Effector memory CD8-positive, alpha-beta T cell (primary cell): ENCODE data around the gene TSNAX.
"Not testable (repeated sequence)": the region's sequence is repeated elsewhere in the genome, so short reads cannot be mapped to it uniquely, and the experiment has no call there.

Experiments used
- ATAC-seq: fragments of 150-1000 bp; cut with Tn5 transposase; replicated peaks from 2 replicates; pipeline ENCODE4 v1.10.0; 2021; ENCODE audit warnings: mild to moderate bottlenecking, moderate library complexity
- DNase-seq, 3 experiments: peaks; one replicate each; pipeline ENCODE4 v3.0.0; 2021
- H3K27ac Mint-ChIP-seq, 2 donors: one replicate each; pipeline ENCODE4 v1.8.0; 2022; ENCODE audit warnings: mild to moderate bottlenecking in 2 of 2, mixed read lengths in 2 of 2, moderate library complexity in 2 of 2
- H3K27me3 Mint-ChIP-seq, 2 donors: one replicate each; pipeline ENCODE4 v1.8.0; 2022; ENCODE audit warnings: mixed read lengths in 2 of 2
- H3K36me3 Mint-ChIP-seq: one replicate; pipeline ENCODE4 v1.8.0; 2022; ENCODE audit warnings: mild to moderate bottlenecking, moderate library complexity, mixed read lengths; ENCODE audit not compliant: insufficient read depth
- H3K4me1 Mint-ChIP-seq, 2 donors: one replicate each; pipeline ENCODE4 v1.8.0; 2022; ENCODE audit warnings: low read depth in 2 of 2, mixed read lengths in 2 of 2
- H3K4me3 Mint-ChIP-seq, 2 donors: one replicate each; pipeline ENCODE4 v1.8.0; 2022; ENCODE audit warnings: mild to moderate bottlenecking in 2 of 2, mixed read lengths in 2 of 2, moderate library complexity in 2 of 2
- H3K9me3 Mint-ChIP-seq, 2 donors: one replicate each; pipeline ENCODE4 v1.8.0; 2022; ENCODE audit warnings: mixed read lengths in 2 of 2

The TSNAX gene

DNA sequence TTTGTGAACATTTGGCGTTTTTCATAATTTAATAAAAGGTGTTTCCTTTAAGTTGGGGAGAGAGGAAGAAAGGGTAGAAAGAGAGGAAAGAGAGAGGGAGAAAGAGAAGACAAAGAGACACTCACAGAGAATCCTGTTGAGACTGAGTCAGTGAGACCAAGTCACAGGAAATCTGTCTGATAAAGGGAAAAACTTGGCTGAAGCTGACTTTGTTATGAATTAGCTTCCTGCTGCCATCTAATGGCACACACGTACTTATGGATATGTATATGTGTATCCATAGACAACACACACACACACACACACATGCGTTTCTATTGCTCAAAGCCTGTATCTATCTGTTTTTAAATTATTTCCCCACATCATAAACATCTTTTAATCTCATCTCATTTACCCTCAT is 55.6 kb downstream of the TSNAX start:
- Mint-ChIP-seq H3K9me3 (no peaks in the 10 kb centered on the region), H3K36me3 (no peaks in the 10 kb centered on the region), H3K4me1 (no peaks in the 10 kb centered on the region), H3K27me3 (no peaks in the 10 kb centered on the region), H3K27ac (no peak overlapping the region), H3K4me3 (no peak overlapping the region)
- no peak for DNase-seq
- ATAC-seq: no peak

DNA sequence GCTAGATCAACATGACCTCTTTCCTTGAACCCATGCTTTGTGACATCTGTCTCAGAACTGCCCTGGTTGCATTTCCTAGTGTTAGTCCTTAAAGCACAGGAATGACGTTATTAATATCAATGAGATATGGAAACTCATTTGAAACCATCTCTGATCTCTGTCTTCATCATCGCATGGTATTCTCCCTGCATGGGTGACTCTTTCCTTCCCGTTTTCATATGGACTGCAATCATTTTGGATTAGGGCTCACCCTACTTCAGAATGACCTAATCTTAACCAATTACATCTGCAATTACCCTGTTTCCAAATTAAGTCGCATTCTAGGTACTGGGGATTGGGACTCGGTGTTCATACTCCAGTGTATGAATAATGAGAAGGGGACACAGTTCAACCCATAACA is 56.5 kb downstream of the TSNAX start:
- no peak overlapping the region for H3K4me3 Mint-ChIP-seq
- DNase-seq: no peak
- no peaks in the 10 kb centered on the region for H3K27me3 Mint-ChIP-seq
- H3K4me1 Mint-ChIP-seq: no peaks in the 10 kb centered on the region
- no peak for ATAC-seq
- no peaks in the 10 kb centered on the region for H3K9me3 Mint-ChIP-seq
- H3K36me3 Mint-ChIP-seq: no peaks in the 10 kb centered on the region
- no peak overlapping the region for H3K27ac Mint-ChIP-seq

DNA sequence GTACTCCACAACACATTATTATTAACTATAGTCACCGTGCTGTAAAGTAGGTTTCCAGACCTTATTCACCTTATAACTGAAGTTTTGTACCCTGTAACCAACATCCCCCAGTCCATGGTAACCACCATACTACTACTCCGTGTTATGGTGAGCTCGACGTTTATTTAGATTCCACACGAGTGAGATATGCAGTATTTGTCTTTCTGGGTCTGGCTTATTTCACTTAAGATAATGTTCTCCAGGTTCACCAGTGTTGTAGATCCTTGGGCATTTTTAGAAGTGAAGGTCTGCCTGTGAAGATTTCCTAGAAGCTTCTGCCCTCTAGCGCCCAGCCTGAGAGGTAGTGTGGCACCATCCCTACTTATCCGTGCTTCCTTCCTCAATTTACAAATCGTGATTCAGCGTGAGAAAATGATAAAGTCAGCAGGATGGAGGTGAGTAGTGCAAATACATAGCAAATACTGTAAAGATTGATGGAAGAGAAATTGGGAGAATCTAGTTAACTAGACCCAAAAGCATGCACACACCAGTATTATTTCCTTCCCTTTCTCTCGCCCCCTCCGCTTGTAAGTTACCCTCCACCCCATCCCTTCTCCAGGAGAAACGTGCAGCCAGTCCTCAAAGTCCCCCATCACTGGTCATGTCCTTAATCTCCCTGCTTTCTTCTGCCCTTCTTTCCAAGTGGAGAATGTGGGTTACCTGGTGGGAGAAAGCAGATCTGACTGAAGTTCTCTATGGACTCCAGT is 62.2 kb downstream of the TSNAX start:
- Mint-ChIP-seq H3K4me1 (peaks cover 3 to 4% of the 10 kb centered on the region in 2 donors), H3K27me3 (no peaks in the 10 kb centered on the region), H3K9me3 (no peaks in the 10 kb centered on the region), H3K4me3 (no peak overlapping the region), H3K36me3 (no peaks in the 10 kb centered on the region), H3K27ac (no peak overlapping the region)
- DNase-seq (peak in 2 of 3 experiments; percentile 14 to 15), ATAC-seq (peak; percentile 53)

DNA sequence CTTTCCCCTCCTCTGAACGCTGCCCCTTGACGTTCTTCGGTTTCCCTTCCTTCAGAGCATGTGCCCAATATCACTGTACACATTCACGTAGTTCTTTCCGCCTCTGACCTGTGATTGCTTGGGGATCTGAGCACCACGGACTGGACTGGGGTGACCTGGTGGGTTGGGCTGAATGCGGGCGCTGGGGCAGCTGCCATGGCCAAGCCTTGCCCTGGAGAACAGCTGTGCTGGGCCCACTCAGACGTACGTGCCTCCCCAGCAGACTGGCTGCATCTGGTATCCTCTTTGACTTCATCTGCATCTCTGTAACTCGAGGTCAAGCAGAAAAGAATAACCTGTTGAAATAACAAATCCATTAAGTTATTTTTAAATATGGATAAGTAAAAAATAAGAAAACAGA is 63.0 kb downstream of the TSNAX start:
- Mint-ChIP-seq H3K4me3 (no peak overlapping the region), H3K9me3 (no peaks in the 10 kb centered on the region), H3K36me3 (no peaks in the 10 kb centered on the region), H3K27me3 (no peaks in the 10 kb centered on the region), H3K27ac (no peak overlapping the region), H3K4me1 (peaks cover 3 to 4% of the 10 kb centered on the region in 2 donors)
- no peak for DNase-seq
- no peak for ATAC-seq

DNA sequence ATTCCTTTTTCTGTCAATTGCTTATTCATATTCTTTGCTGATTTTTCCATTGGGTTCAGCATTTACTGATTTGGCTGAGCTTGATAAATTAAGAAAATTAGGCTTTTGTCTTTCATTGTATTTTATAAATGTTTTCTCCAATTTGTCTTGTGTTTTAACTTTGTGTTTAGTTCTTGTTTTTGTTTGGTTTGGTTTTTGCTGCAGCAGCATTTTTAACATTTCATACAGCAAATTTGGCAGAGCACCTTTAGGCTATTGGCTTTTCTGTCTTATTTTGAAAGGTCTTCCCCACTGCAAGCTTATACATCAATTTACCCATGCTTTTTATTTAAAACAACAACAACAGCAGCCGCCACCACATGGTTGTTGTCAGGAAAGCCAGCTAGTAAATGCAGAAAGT is 64.3 kb downstream of the TSNAX start:
- Mint-ChIP-seq H3K4me3 (no peak overlapping the region), H3K36me3 (no peaks in the 10 kb centered on the region), H3K4me1 (peaks cover 3 to 4% of the 10 kb centered on the region in 2 donors), H3K9me3 (no peaks in the 10 kb centered on the region), H3K27me3 (no peaks in the 10 kb centered on the region), H3K27ac (no peak overlapping the region)
- no peak for DNase-seq
- ATAC-seq: no peak

DNA sequence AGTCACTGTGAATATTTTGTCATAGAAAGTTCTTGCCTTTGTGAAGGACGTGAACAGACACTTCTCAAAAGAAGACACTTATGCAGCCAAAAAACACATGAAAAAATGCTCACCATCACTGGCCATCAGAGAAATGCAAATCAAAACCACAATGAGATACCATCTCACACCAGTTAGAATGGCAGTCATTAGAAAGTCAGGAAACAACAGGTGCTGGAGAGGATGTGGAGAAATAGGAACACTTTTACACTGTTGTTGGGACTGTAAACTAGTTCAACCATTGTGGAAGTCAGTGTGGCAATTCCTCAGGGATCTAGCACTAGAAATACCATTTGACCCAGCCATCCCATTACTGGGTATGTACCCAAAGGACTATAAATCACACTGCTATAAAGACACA is 64.8 kb downstream of the TSNAX start:
- H3K9me3 Mint-ChIP-seq, DNase-seq, H3K27ac Mint-ChIP-seq, H3K4me3 Mint-ChIP-seq, H3K27me3 Mint-ChIP-seq, H3K4me1 Mint-ChIP-seq, ATAC-seq, H3K36me3 Mint-ChIP-seq: not testable (repeated sequence)

DNA sequence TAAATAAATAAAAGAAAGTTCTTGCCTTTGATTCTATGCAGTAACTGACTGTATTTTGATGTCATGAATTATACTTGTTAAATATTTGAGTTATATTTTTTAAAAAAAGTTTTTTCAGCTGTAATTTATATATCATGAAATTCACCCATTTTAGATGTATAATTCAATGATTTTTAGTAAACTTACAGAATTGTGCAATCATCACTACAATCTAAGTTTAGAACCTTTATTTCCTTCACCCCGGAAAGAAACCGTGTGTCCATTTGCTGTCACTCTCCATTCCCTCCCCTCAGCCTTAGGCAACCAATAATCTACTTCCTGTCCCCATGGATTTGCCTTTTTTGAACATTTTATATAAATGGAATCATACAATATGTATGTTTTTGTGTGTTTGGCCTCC is 65.7 kb downstream of the TSNAX start:
- Mint-ChIP-seq H3K4me1 (peaks cover 3 to 4% of the 10 kb centered on the region in 2 donors), H3K27ac (no peak overlapping the region), H3K36me3 (no peaks in the 10 kb centered on the region), H3K4me3 (no peak overlapping the region), H3K27me3 (no peaks in the 10 kb centered on the region), H3K9me3 (no peaks in the 10 kb centered on the region)
- no peak for ATAC-seq
- no peak for DNase-seq

DNA sequence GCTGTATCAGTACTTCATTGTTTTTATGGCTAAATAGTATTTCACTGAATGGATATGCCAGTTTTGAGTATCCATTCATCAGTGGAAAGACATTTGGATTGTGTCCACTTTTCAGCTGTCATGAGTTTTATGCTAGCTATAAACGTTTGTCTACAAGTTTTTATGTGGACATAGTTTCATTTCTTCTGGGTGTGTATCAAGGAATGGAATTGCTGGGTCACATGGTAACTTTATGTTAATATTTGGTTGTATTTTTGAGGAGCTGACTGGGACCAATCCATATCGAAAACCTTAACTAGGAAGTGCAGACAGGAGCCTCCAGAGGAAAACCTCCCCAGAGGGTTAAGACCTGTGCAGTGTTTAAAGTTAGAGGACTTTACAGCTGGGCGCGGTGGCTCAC is 66.3 kb downstream of the TSNAX start:
- no peak for ATAC-seq

DNA sequence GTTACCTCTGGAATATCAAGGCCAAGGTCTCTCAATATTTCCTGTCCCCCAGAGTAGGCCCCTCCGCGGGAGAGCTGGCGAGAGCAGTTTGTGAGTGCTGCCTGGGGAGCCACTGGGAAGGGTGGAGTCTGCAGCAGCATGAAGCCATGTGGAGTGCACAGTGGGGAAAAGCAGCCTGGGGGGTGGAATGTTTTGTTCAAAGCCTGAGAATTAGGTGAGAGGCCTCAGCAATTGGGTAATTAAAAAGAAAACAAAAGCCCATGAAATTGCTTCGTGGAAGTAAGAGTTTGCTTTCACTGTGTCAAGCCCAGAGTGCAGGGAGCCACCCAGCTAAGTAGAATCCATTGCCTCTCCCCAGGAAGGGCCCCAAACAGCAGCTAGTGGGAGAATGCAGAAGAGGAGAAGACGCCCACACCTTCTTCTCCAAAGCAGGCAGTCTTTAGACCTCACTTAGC is 67.9 kb downstream of the TSNAX start:
- no peaks in the 10 kb centered on the region for H3K9me3 Mint-ChIP-seq
- ATAC-seq (no peak), DNase-seq (no peak)
- peak overlapping the region in 1 of 2 donors; percentile 52 for H3K27ac Mint-ChIP-seq
- H3K4me1 Mint-ChIP-seq: no peaks in the 10 kb centered on the region
- no peaks in the 10 kb centered on the region for H3K36me3 Mint-ChIP-seq
- no peak overlapping the region for H3K4me3 Mint-ChIP-seq
- no peaks in the 10 kb centered on the region for H3K27me3 Mint-ChIP-seq

More for the DNA sequence above, 66.3 kb downstream of the TSNAX start:
- Mint-ChIP-seq H3K4me3 (no peak overlapping the region), H3K27ac (peak overlapping the region in 1 of 2 donors; percentile 32), H3K4me1 (peaks cover 3 to 4% of the 10 kb centered on the region in 2 donors), H3K9me3 (no peaks in the 10 kb centered on the region), H3K27me3 (no peaks in the 10 kb centered on the region), H3K36me3 (no peaks in the 10 kb centered on the region)
- DNase-seq: no peak

DNA sequence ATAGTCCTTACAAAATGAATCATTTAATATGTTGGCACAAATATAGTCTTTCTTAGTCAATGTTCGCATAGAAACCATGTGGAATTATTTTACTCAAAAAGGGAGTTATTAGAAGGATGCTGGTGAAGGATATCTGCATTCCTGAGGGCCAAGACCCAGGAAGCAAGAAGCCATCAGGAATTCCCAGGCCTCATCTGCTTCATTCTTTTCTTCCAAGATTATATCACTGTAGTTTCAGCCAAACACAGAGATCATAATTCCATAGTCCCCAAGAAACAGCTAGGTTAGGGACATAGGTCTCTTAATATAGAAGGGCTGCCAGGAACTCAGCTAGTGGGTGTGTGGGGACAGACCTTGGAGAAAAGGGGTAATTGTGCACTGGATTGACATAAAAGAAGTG is 69.5 kb downstream of the TSNAX start:
- no peak for DNase-seq
- ATAC-seq: no peak

DNA sequence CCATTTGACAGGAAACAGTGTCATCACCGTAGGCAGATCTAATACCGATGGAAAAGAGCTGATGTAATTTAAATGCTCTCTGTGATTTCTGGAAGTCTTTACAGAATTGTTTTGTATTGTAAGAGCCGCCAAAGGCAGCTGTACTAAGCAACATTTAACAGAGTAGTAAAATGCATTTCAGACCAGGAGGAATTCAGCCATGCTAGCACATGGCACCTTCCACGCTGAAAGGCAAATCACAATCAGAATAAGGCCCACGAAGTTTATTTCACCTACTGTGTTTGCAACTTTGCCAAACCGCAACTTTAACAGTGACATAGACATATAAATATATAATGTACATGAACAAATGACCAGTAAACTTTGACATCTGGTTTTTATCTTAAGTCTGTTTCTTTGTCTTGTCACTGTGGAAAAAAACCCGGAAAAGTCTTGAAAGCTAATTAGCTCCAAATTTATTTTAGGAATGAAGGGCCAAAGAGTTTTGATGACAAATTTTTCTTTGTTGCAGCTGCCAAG is 72.0 kb downstream of the TSNAX start:
- DNase-seq (no peak), ATAC-seq (no peak)
- Mint-ChIP-seq H3K36me3 (peaks cover 5% of the 10 kb centered on the region), H3K9me3 (no peaks in the 10 kb centered on the region), H3K4me3 (no peak overlapping the region), H3K27ac (no peak overlapping the region), H3K27me3 (no peaks in the 10 kb centered on the region), H3K4me1 (peaks cover 8% of the 10 kb centered on the region in 2 donors)

More for the DNA sequence above, 69.5 kb downstream of the TSNAX start:
- H3K9me3 Mint-ChIP-seq: no peaks in the 10 kb centered on the region
- H3K4me3 Mint-ChIP-seq: no peak overlapping the region
- H3K4me1 Mint-ChIP-seq: no peaks in the 10 kb centered on the region
- no peaks in the 10 kb centered on the region for H3K36me3 Mint-ChIP-seq
- no peaks in the 10 kb centered on the region for H3K27me3 Mint-ChIP-seq
- no peak overlapping the region for H3K27ac Mint-ChIP-seq

DNA sequence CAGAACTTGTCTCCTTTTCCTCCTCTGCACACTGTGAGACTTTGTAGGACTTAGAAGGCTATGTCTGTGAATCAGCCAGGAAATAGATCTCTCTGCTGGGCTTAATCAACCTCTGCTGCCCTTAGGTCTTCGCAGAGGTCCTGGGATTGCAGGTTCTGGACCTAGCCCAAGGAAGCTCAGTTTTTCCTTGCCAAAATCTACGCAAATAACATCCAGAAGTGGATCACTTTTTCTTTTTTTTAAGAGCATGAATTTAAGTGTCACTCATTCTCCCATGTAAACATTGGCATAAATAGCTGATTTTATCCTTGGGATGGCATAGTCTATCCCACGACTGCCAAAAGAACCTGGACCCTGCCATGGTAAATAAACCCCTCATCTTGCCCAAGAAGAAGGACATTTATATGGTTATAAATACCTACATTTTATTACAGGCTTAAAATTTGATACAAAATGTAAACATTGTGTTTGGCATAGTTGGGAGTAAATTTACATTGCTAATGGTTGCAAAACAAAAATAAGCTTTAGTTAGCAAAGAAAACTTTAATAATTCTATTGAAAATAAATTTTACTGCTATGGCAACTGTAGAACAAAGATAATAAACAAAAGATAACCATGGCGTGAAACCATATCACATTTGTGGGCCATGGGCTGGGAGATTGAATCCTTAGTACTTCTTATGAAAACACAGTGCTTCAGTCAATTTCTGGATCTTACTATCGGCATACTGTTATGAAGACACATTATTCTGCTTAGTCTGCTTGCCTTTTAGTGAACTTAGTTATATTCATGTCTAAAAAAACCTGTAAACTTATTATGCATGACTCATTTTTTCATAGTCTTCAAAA is 73.6 kb downstream of the TSNAX start:
- Mint-ChIP-seq H3K9me3 (no peaks in the 10 kb centered on the region), H3K4me3 (no peak overlapping the region), H3K27ac (no peak overlapping the region), H3K36me3 (peaks cover 5% of the 10 kb centered on the region), H3K27me3 (no peaks in the 10 kb centered on the region), H3K4me1 (peaks cover 8% of the 10 kb centered on the region in 2 donors)
- DNase-seq (no peak), ATAC-seq (no peak)

DNA sequence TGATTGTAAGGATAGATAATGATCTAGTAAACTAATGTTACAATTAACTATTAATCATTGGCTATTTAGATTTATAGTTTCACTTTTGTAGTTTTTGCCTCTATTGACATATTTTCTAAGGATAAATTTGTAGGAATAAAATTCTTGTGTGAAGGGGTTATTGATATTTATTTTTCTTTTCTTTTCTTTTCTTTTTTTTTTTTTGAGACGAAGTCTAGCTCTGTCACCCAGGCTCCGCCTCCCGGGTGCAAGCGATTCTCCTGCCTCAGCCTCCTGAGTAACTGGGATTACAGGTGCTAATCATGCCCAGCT is 74.2 kb downstream of the TSNAX start:
- Mint-ChIP-seq H3K27me3 (no peaks in the 10 kb centered on the region), H3K36me3 (peaks cover 5% of the 10 kb centered on the region), H3K4me1 (peaks cover 8% of the 10 kb centered on the region in 2 donors), H3K27ac (no peak overlapping the region), H3K4me3 (no peak overlapping the region), H3K9me3 (no peaks in the 10 kb centered on the region)
- ATAC-seq (no peak), DNase-seq (no peak)
